Subcutaneous adipose tissue (tissue), 4 donors: ENCODE data around the gene ACADS. TPM values are rescaled to one million over a fixed set of nuclear protein-coding genes. Genes with fewer than 3 reads are reported as not detected.

Experiments
- total RNA-seq, 4 donors: library from RNA; depleted of rRNA; stranded (reverse); fragments of >200 nt; gene quantifications; one replicate each; pipeline ENCODE4 v1.1.0, GENCODE V29; 2016
- TF ChIP-seq, protein P1 (sequence below): fragments of 450-650 bp; IDR thresholded peaks from one replicate; pipeline ENCODE4 v1.5.1; 2016; ENCODE audit warnings: low read depth, mild to moderate bottlenecking, control low read depth, antibody characterized with exemption, moderate library complexity

ACADS gene
- total RNA-seq, 4 donors from 2014 or later, result 31.6 to 237 (median 106) TPM

DNA sequence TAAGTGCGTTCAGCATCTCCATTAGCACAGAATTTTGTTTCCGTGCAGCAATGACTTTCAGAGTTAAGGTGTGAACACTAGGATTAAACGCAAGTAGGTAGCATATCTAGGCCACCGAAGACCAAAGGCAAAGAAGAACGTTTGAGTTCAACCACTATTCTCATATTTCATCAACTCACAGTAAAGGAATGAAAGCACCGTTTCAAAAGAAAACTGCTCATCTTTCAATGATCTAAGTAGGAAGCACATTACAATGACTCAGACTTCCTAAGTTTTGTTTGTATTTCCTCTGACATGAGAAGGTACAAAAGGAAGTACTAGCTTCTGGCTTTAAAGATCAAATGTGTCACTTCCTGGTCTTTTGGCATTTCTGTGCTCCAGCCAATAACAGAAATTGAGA, 57.6 kb downstream of the ACADS start:
- TF ChIP-seq, protein P1, sequence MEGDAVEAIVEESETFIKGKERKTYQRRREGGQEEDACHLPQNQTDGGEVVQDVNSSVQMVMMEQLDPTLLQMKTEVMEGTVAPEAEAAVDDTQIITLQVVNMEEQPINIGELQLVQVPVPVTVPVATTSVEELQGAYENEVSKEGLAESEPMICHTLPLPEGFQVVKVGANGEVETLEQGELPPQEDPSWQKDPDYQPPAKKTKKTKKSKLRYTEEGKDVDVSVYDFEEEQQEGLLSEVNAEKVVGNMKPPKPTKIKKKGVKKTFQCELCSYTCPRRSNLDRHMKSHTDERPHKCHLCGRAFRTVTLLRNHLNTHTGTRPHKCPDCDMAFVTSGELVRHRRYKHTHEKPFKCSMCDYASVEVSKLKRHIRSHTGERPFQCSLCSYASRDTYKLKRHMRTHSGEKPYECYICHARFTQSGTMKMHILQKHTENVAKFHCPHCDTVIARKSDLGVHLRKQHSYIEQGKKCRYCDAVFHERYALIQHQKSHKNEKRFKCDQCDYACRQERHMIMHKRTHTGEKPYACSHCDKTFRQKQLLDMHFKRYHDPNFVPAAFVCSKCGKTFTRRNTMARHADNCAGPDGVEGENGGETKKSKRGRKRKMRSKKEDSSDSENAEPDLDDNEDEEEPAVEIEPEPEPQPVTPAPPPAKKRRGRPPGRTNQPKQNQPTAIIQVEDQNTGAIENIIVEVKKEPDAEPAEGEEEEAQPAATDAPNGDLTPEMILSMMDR, result no peak

DNA sequence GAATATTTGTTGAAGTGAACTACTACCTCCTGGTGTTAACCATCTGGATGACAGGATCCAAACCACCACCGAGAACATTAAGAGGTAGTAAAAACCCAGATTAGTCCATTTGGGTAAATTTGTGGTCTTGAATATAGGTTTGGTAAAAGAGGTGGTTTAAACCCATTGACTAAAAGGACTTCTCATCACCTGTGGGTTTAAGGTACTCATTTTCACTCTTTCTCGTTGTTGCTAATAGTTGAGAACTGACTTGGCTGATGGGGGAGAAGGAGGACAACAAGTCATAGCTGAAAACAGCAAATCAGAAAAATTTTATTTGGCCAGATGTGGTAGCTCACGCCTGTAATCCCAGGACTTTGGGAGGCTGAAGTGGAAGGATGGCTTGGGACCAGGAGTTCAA, 59.2 kb downstream of the ACADS start:
- TF ChIP-seq, protein P1, result no peak

DNA sequence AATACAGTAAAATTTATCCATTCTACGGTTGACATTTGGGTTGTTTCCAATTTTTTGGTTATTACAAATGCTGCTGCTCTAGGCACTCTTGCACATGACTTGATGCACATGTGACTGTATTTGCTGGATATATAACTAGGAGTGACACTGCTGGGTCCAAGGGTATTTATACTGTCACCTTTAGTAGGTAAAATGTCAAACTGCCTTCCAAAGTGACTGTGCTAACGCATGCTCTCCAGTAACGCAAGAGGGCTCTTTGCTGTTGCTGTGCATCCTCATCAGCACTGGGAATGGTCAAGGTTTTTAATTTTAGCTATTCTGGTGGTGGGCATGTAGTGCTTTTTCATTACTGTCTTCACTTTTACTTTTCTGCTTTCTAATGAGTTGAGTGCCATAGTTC, 62.3 kb downstream of the ACADS start:
- TF ChIP-seq, protein P1, result no peak

Other genes with a start within 250 kb of the ACADS start
- 100 to 1,000 TPM in 3 of 4 donors, 10 to 100 TPM in 1; 70.6 to 280 (median 137) TPM for gene DYNLL1, start 229.7 kb upstream of the ACADS start, total RNA-seq
- 10 to 100 TPM; 29.0 to 33.5 (median 30.5) TPM for gene COQ5, start 196.7 kb upstream of the ACADS start, total RNA-seq
- 100 to 1,000 TPM; 147 to 314 (median 180) TPM for gene RNF10, start 191.5 kb upstream of the ACADS start, total RNA-seq
- gene POP5, start 144.4 kb upstream of the ACADS start, total RNA-seq, result 10 to 100 TPM; 20.4 to 57.4 (median 32.4) TPM
- gene CABP1, start 85.2 kb upstream of the ACADS start, total RNA-seq, result 1 to 10 TPM in 1 of 4 donors, not detected in 3; 1.3 TPM
- 10 to 100 TPM; 65.1 to 94.1 (median 85.8) TPM for gene MLEC, start 38.7 kb upstream of the ACADS start, total RNA-seq
- gene UNC119B, start 15.4 kb upstream of the ACADS start, total RNA-seq, result 10 to 100 TPM; 11.3 to 24.1 (median 17.6) TPM
- 10 to 100 TPM; 18.9 to 21.5 (median 20.5) TPM for gene SPPL3, start 178.5 kb downstream of the ACADS start, total RNA-seq